ENCODE measurements around the gene ALDH1A2.

GRCh38 chr15:57969996-57970395 is 95.5 kb downstream of the ALDH1A2 start:
- TF ChIP-seq, protein P1, sequence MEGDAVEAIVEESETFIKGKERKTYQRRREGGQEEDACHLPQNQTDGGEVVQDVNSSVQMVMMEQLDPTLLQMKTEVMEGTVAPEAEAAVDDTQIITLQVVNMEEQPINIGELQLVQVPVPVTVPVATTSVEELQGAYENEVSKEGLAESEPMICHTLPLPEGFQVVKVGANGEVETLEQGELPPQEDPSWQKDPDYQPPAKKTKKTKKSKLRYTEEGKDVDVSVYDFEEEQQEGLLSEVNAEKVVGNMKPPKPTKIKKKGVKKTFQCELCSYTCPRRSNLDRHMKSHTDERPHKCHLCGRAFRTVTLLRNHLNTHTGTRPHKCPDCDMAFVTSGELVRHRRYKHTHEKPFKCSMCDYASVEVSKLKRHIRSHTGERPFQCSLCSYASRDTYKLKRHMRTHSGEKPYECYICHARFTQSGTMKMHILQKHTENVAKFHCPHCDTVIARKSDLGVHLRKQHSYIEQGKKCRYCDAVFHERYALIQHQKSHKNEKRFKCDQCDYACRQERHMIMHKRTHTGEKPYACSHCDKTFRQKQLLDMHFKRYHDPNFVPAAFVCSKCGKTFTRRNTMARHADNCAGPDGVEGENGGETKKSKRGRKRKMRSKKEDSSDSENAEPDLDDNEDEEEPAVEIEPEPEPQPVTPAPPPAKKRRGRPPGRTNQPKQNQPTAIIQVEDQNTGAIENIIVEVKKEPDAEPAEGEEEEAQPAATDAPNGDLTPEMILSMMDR (IDR thresholded peaks at IDR 0.05), result no peak
- TF ChIP-seq POLR2AphosphoS5 (IDR thresholded peaks at IDR 0.05), result no peak
- TF ChIP-seq EP300 (IDR thresholded peaks at IDR 0.05), result no peak

Data from sigmoid colon (tissue), 4 donors.